Activated naive CD8-positive, alpha-beta T cell treated with anti-CD3 and anti-CD28 coated beads, Interleukin-2, amount 50 U/mL, for 24 hours (primary cell): ENCODE data around the gene TNNC2.
"Not testable (repeated sequence)": the region's sequence is repeated elsewhere in the genome, so short reads cannot be mapped to it uniquely, and the experiment has no call there.

Source experiments
- ATAC-seq: fragments of 150-1000 bp; cut with Tn5 transposase; one replicate; pipeline ENCODE4 v1.10.0; 2021
- DNase-seq: peaks from one replicate; pipeline ENCODE4 v3.0.0; 2021
- H3K27ac Mint-ChIP-seq: one replicate; pipeline ENCODE4 v1.8.0; 2021; ENCODE audit warnings: mild to moderate bottlenecking, mixed read lengths
- H3K27me3 Mint-ChIP-seq: one replicate; pipeline ENCODE4 v1.8.0; 2021; ENCODE audit warnings: mixed read lengths
- H3K36me3 Mint-ChIP-seq: one replicate; pipeline ENCODE4 v1.8.0; 2021; ENCODE audit warnings: low read depth, mixed read lengths
- H3K4me1 Mint-ChIP-seq: one replicate; pipeline ENCODE4 v1.8.0; 2021; ENCODE audit warnings: mixed read lengths
- H3K4me3 Mint-ChIP-seq: one replicate; pipeline ENCODE4 v1.8.0; 2021; ENCODE audit warnings: mild to moderate bottlenecking, moderate library complexity, mixed read lengths
- H3K9me3 Mint-ChIP-seq: one replicate; pipeline ENCODE4 v1.8.0; 2021; ENCODE audit warnings: mixed read lengths

The TNNC2 gene

GRCh38 chr20:45835825-45836224, 8.7 kb upstream of the TNNC2 start:
- H3K36me3 Mint-ChIP-seq: no peaks in the 10 kb centered on the region
- H3K4me1 Mint-ChIP-seq: peaks cover 9% of the 10 kb centered on the region
- ATAC-seq (no peak), DNase-seq (no peak)
- no peak overlapping the region for H3K27ac Mint-ChIP-seq
- peaks cover 8% of the 10 kb centered on the region for H3K27me3 Mint-ChIP-seq
- H3K9me3 Mint-ChIP-seq: no peaks in the 10 kb centered on the region
- H3K4me3 Mint-ChIP-seq: no peak overlapping the region

- Mint-ChIP-seq H3K4me3 (no peak overlapping the region), H3K27ac (no peak overlapping the region), H3K27me3 (peaks cover 9% of the 10 kb centered on the region), H3K9me3 (no peaks in the 10 kb centered on the region), H3K4me1 (peaks cover 9% of the 10 kb centered on the region), H3K36me3 (no peaks in the 10 kb centered on the region)
- ATAC-seq (no peak), DNase-seq (no peak)
These were observed 8.2 kb upstream of the TNNC2 start for GRCh38 chr20:45835329-45835765.

- Mint-ChIP-seq H3K27me3 (peaks cover 11% of the 10 kb centered on the region), H3K4me3 (peak overlapping the region; percentile 38), H3K36me3 (no peaks in the 10 kb centered on the region), H3K4me1 (peaks cover 9% of the 10 kb centered on the region), H3K9me3 (no peaks in the 10 kb centered on the region), H3K27ac (no peak overlapping the region)
- ATAC-seq: no peak
- DNase-seq: no peak
These were observed 7.7 kb upstream of the TNNC2 start for GRCh38 chr20:45834797-45835161.

- DNase-seq: peak; percentile 43
- Mint-ChIP-seq H3K4me1 (peaks cover 9% of the 10 kb centered on the region), H3K9me3 (no peaks in the 10 kb centered on the region), H3K36me3 (no peaks in the 10 kb centered on the region), H3K27ac (no peak overlapping the region), H3K27me3 (peaks cover 11% of the 10 kb centered on the region), H3K4me3 (peak overlapping the region; percentile 38)
- peak; percentile 73 for ATAC-seq
These were observed 7.0 kb upstream of the TNNC2 start for GRCh38 chr20:45833883-45834796.

GRCh38 chr20:45833030-45833882, 6.1 kb upstream of the TNNC2 start, which contains the start of gene SNX21:
Gene SNX21, plus strand, starts transcription at chr20:45833799. Its CDS starts 121 bp downstream, at chr20:45833920.
- DNase-seq (peak; percentile 35), ATAC-seq (peak; percentile 52)
- H3K27ac Mint-ChIP-seq: no peak within 1 kb of the TSS
- peaks cover 11% of the 10 kb centered on the region for H3K27me3 Mint-ChIP-seq
- H3K36me3 Mint-ChIP-seq: no peaks in the 10 kb centered on the region
- H3K9me3 Mint-ChIP-seq: no peaks in the 10 kb centered on the region
- peaks cover 9% of the 10 kb centered on the region for H3K4me1 Mint-ChIP-seq
- peak within 1 kb of the TSS; percentile 75 for H3K4me3 Mint-ChIP-seq

- peaks cover 11% of the 10 kb centered on the region for H3K27me3 Mint-ChIP-seq
- DNase-seq (no peak), ATAC-seq (no peak)
- no peaks in the 10 kb centered on the region for H3K36me3 Mint-ChIP-seq
- H3K9me3 Mint-ChIP-seq: no peaks in the 10 kb centered on the region
- H3K4me1 Mint-ChIP-seq: peaks cover 9% of the 10 kb centered on the region
- peak overlapping the region; percentile 75 for H3K4me3 Mint-ChIP-seq
- no peak overlapping the region for H3K27ac Mint-ChIP-seq
These were observed 5.5 kb upstream of the TNNC2 start for GRCh38 chr20:45832619-45833018.

GRCh38 chr20:45829673-45830106, 2.6 kb upstream of the TNNC2 start:
- H3K27me3 Mint-ChIP-seq: peaks cover 13% of the 10 kb centered on the region
- not testable (repeated sequence) for H3K27ac Mint-ChIP-seq, DNase-seq, ATAC-seq, H3K36me3 Mint-ChIP-seq, H3K4me3 Mint-ChIP-seq, H3K9me3 Mint-ChIP-seq
- H3K4me1 Mint-ChIP-seq: peaks cover 11% of the 10 kb centered on the region

GRCh38 chr20:45828589-45828988, 1.5 kb upstream of the TNNC2 start:
- H3K27me3 Mint-ChIP-seq: peaks cover 23% of the 10 kb centered on the region
- H3K9me3 Mint-ChIP-seq: no peaks in the 10 kb centered on the region
- no peak overlapping the region for H3K27ac Mint-ChIP-seq
- H3K4me3 Mint-ChIP-seq: no peak overlapping the region
- no peak for DNase-seq
- peaks cover 15% of the 10 kb centered on the region for H3K4me1 Mint-ChIP-seq
- no peaks in the 10 kb centered on the region for H3K36me3 Mint-ChIP-seq
- ATAC-seq: no peak

- Mint-ChIP-seq H3K27ac (no peak overlapping the region), H3K9me3 (no peaks in the 10 kb centered on the region), H3K27me3 (peaks cover 25% of the 10 kb centered on the region), H3K4me3 (no peak overlapping the region), H3K4me1 (peaks cover 12% of the 10 kb centered on the region), H3K36me3 (no peaks in the 10 kb centered on the region)
- DNase-seq (no peak), ATAC-seq (peak; percentile 15)
These were observed 600 bp upstream of the TNNC2 start for GRCh38 chr20:45827712-45828111.

GRCh38 chr20:45826381-45827019, 612 bp downstream of the TNNC2 start:
- H3K4me1 Mint-ChIP-seq: peaks cover 12% of the 10 kb centered on the region
- no peaks in the 10 kb centered on the region for H3K36me3 Mint-ChIP-seq
- ATAC-seq: no peak
- H3K4me3 Mint-ChIP-seq: no peak overlapping the region
- no peak for DNase-seq
- no peak overlapping the region for H3K27ac Mint-ChIP-seq
- H3K9me3 Mint-ChIP-seq: no peaks in the 10 kb centered on the region
- H3K27me3 Mint-ChIP-seq: peaks cover 30% of the 10 kb centered on the region

GRCh38 chr20:45823949-45824835, 2.9 kb downstream of the TNNC2 start:
- H3K4me1 Mint-ChIP-seq: peaks cover 12% of the 10 kb centered on the region
- ATAC-seq: peak; percentile 81
- H3K27ac Mint-ChIP-seq: peak overlapping the region; percentile 61
- H3K9me3 Mint-ChIP-seq: no peaks in the 10 kb centered on the region
- peaks cover 32% of the 10 kb centered on the region for H3K27me3 Mint-ChIP-seq
- peaks cover 2% of the 10 kb centered on the region for H3K36me3 Mint-ChIP-seq
- peak; percentile 47 for DNase-seq
- peak overlapping the region; percentile 65 for H3K4me3 Mint-ChIP-seq

- no peak overlapping the region for H3K27ac Mint-ChIP-seq
- no peak overlapping the region for H3K4me3 Mint-ChIP-seq
- DNase-seq (no peak), ATAC-seq (no peak)
- H3K9me3 Mint-ChIP-seq: no peaks in the 10 kb centered on the region
- peaks cover 2% of the 10 kb centered on the region for H3K36me3 Mint-ChIP-seq
- H3K4me1 Mint-ChIP-seq: peaks cover 12% of the 10 kb centered on the region
- H3K27me3 Mint-ChIP-seq: peaks cover 32% of the 10 kb centered on the region
These were observed 4.3 kb downstream of the TNNC2 start for GRCh38 chr20:45822857-45823256.

GRCh38 chr20:45821947-45822346, 5.2 kb downstream of the TNNC2 start:
- Mint-ChIP-seq H3K27ac (no peak overlapping the region), H3K27me3 (peaks cover 32% of the 10 kb centered on the region), H3K9me3 (no peaks in the 10 kb centered on the region), H3K36me3 (peaks cover 3% of the 10 kb centered on the region), H3K4me1 (peaks cover 12% of the 10 kb centered on the region), H3K4me3 (no peak overlapping the region)
- DNase-seq (no peak), ATAC-seq (no peak)
